A549 (cell line): ENCODE measurements around the gene KCNQ5. TPM values are rescaled to one million over a fixed set of nuclear protein-coding genes. Genes with fewer than 3 reads are reported as not detected.

Experiments used
- ATAC-seq, 2 experiments: fragments of 200-7000 bp in 1 of 2; fragments of >200 bp in 1 of 2; cut with Nextera tagmentation in 1 of 2; cut with Tn5 transposase in 1 of 2; 3 replicates each; pipeline versions ENCODE4 v1.8.0 to v1.9.1; 2018 to 2020; ENCODE audit warnings: mild to moderate bottlenecking in 1 of 2, moderate library complexity in 1 of 2
- CTCF ChIA-PET: fragments of 300-600 bp; sonication (Branson Sonifier 250); formaldehyde crosslinking; extraction: SDS; loops from one replicate; lab custom pipeline; 2021; ENCODE audit warnings: antibody characterized with exemption, inconsistent platforms; lab: Yijun Ruan, JAX
- POLR2A ChIA-PET: fragments of 350-600 bp; formaldehyde crosslinking; extraction: SDS; loops from one replicate; lab custom pipeline; 2021; ENCODE audit warnings: antibody characterized with exemption, inconsistent platforms; lab: Yijun Ruan, JAX
- DNase-seq, 2 experiments: peaks; one replicate each; pipeline versions ENCODE4 v3.0.0 to v3.0.0-alpha.2; 2011 to 2016; ENCODE audit warnings: low read depth in 1 of 2, low spot score in 1 of 2
- FAIRE-seq: peaks from 2 replicates; lab custom pipeline; 2011; peaks lifted over from hg19 to GRCh38; lab: Jason Lieb, UNC
- H3K27ac ChIP-seq, 2 experiments: fragments of >200 bp; sonication (Bioruptor Twin); formaldehyde crosslinking; 3 replicates each; pipeline ENCODE4 v1.5.1; 2016 to 2017
- H3K4me1 ChIP-seq: fragments of >200 bp; sonication (Bioruptor Twin); formaldehyde crosslinking; 3 replicates; pipeline ENCODE4 v1.6.1; 2016
- H3K4me2 ChIP-seq: fragments of >200 bp; sonication (Bioruptor Twin); formaldehyde crosslinking; 3 replicates; pipeline ENCODE4 v1.6.1; 2016
- H3K4me3 ChIP-seq: fragments of >200 bp; sonication (Bioruptor Twin); formaldehyde crosslinking; 3 replicates; pipeline ENCODE4 v1.5.1; 2016
- H3K9me3 ChIP-seq: fragments of >200 bp; sonication (Bioruptor Twin); formaldehyde crosslinking; 3 replicates; pipeline ENCODE4 v1.6.1; 2016
- ATOH8 ChIP-seq: fragments of 250-450 bp; sonication (Bioruptor Pico); IDR thresholded peaks from 2 replicates; pipeline ENCODE4 v1.5.0; 2020; ENCODE audit warnings: low read depth, mild to moderate bottlenecking, moderate library complexity
- CBX8 ChIP-seq: fragments of 200-600 bp; sonication (generic); IDR thresholded peaks from 2 replicates; pipeline ENCODE4 v1.6.1; 2016
- CTCF ChIP-seq: fragments of >200 bp; sonication (Bioruptor Twin); formaldehyde crosslinking; IDR thresholded peaks from 3 replicates; pipeline ENCODE4 v1.5.1; 2016
- EHF ChIP-seq: fragments of 250-450 bp; sonication (Bioruptor Pico); IDR thresholded peaks from 2 replicates; pipeline ENCODE4 v1.5.0; 2020; ENCODE audit warnings: mild to moderate bottlenecking
- EP300 ChIP-seq, 2 experiments: fragments of >200 bp; sonication (Bioruptor Twin); formaldehyde crosslinking; IDR thresholded peaks; 2 replicates in 1 of 2; 3 replicates in 1 of 2; pipeline ENCODE4 v1.6.1; 2016 to 2017
- FOSB ChIP-seq: fragments of 250-450 bp; sonication (Bioruptor Pico); IDR thresholded peaks from 2 replicates; pipeline ENCODE4 v1.5.0; 2020; ENCODE audit warnings: mild to moderate bottlenecking, moderate library complexity
- GATA3 ChIP-seq: IDR thresholded peaks from 2 replicates; pipeline ENCODE4 v1.6.1; 2012; ENCODE audit warnings: borderline replicate concordance
- HDAC2 ChIP-seq: fragments of 200-600 bp; sonication (generic); IDR thresholded peaks from 2 replicates; pipeline ENCODE4 v1.6.1; 2016
- HES2 ChIP-seq: fragments of >200 bp; sonication (Bioruptor Twin); formaldehyde crosslinking; IDR thresholded peaks from 2 replicates; pipeline ENCODE4 v1.6.1; 2016
- HOXB5 ChIP-seq: fragments of 250-450 bp; sonication (Bioruptor Pico); IDR thresholded peaks from 2 replicates; pipeline ENCODE4 v1.5.0; 2020; ENCODE audit warnings: mild to moderate bottlenecking, moderate library complexity
- JUNB ChIP-seq: fragments of >200 bp; sonication (Bioruptor Twin); formaldehyde crosslinking; IDR thresholded peaks from 2 replicates; pipeline ENCODE4 v1.6.1; 2016
- MAFK ChIP-seq: fragments of 450-650 bp; IDR thresholded peaks from 2 replicates; pipeline ENCODE4 v1.6.1; 2014; ENCODE audit not compliant: partially characterized antibody
- MAZ ChIP-seq: fragments of 150-350 bp; IDR thresholded peaks from 2 replicates; pipeline ENCODE4 v1.6.1; 2014; ENCODE audit warnings: antibody characterized with exemption, low read depth, low read length, borderline replicate concordance
- MYC ChIP-seq: IDR thresholded peaks from 2 replicates; pipeline ENCODE4 v1.6.1; 2012; ENCODE audit warnings: mild to moderate bottlenecking, inconsistent platforms, low read length, improper control_type of control experiment, borderline replicate concordance
- NFE2L2 ChIP-seq: fragments of 150-350 bp; conservative IDR thresholded peaks from 2 replicates; pipeline ENCODE4 v1.6.1; 2014; ENCODE audit warnings: low read length
- NPAS2 ChIP-seq: fragments of 250-450 bp; sonication (Bioruptor Pico); IDR thresholded peaks from 2 replicates; pipeline ENCODE4 v1.8.0; 2022; ENCODE audit warnings: mild to moderate bottlenecking, moderate library complexity, borderline replicate concordance
- NR3C1 ChIP-seq: fragments of >200 bp; sonication (Bioruptor Twin); formaldehyde crosslinking; IDR thresholded peaks from 3 replicates; pipeline ENCODE4 v1.6.1; 2017
- POLR2A ChIP-seq: IDR thresholded peaks from 2 replicates; pipeline ENCODE4 v1.6.1; 2012; ENCODE audit warnings: mild to moderate bottlenecking, low read length
- POLR2AphosphoS2 ChIP-seq: conservative IDR thresholded peaks from 2 replicates; pipeline ENCODE4 v1.6.1; 2012; ENCODE audit warnings: low read length, improper control_type of control experiment, inconsistent platforms
- RARB ChIP-seq: fragments of 250-450 bp; sonication (Bioruptor Pico); IDR thresholded peaks from 2 replicates; pipeline ENCODE4 v1.8.0; 2021; ENCODE audit warnings: mild to moderate bottlenecking, moderate library complexity
- REST ChIP-seq: fragments of 200-600 bp; sonication (generic); IDR thresholded peaks from 2 replicates; pipeline ENCODE4 v1.6.1; 2016; ENCODE audit warnings: antibody characterized with exemption, mild to moderate bottlenecking, moderate library complexity
- TFCP2L1 ChIP-seq: fragments of 250-450 bp; sonication (Bioruptor Pico); IDR thresholded peaks from 2 replicates; pipeline ENCODE4 v1.5.0; 2021; ENCODE audit warnings: mild to moderate bottlenecking
- USF2 ChIP-seq: fragments of 450-650 bp; IDR thresholded peaks from 2 replicates; pipeline ENCODE4 v1.6.1; 2014; ENCODE audit warnings: antibody characterized with exemption
- ZC3H11A ChIP-seq: fragments of 450-650 bp; IDR thresholded peaks from 2 replicates; pipeline ENCODE4 v1.6.1; 2014; ENCODE audit warnings: antibody characterized with exemption, mild to moderate bottlenecking
- ZSCAN20 ChIP-seq: fragments of 250-450 bp; sonication (Bioruptor Pico); IDR thresholded peaks from 2 replicates; pipeline ENCODE4 v1.8.0; 2022; ENCODE audit warnings: mild to moderate bottlenecking, moderate library complexity
- WGBS: methylation state at CpG from one replicate; pipeline ENCODE4 v1.1.6; 2017; ENCODE audit errors: missing lambda C conversion rate; 5-methylcytosine and 5-hydroxymethylcytosine counted together
- polyA plus RNA-seq, 4 experiments: library from polyadenylated mRNA; depleted of rRNA in 3 of 4; stranded (reverse); fragments of >200 nt; fragmentation: RNase III in 1 of 4; extraction: RNeasy Plus Mini Kit Qiagen cat#74134 plus additional on column Dnase treatment in 1 of 4; gene quantifications; 2 replicates in 3 of 4; 3 replicates in 1 of 4; pipeline ENCODE4 v1.2.3, GENCODE V29; 2011 to 2017

The KCNQ5 gene
- polyA plus RNA-seq, 2 of the 4 experiments (the other 2 are of a cell fraction) = 1.2 to 1.3 TPM

GRCh38 chr6:73036689-73037088 is 414.8 kb downstream of the KCNQ5 start:
- H3K9me3 ChIP-seq = peaks cover 9% of the 10 kb centered on the region; the same call in 1 of the 3 replicates
- CTCF ChIA-PET = no interaction called here
- ATAC-seq (no peak), DNase-seq (no peak), FAIRE-seq (no peak)
- WGBS = 67% methylated on average over 4 of the region's 4 CpGs
- no peak overlapping the region for H3K27ac ChIP-seq
- no peak overlapping the region for H3K4me2 ChIP-seq
- TF ChIP-seq HES2 = no peak
- TF ChIP-seq POLR2AphosphoS2 = no peak
- no peak for TF ChIP-seq EHF
- peak; percentile 14 for TF ChIP-seq MAFK
- TF ChIP-seq JUNB = no peak
- no peak for TF ChIP-seq ATOH8 (CRISPR knock-in tag)
- TF ChIP-seq TFCP2L1 = no peak
- no peak overlapping the region for H3K4me3 ChIP-seq
- peaks cover 17% of the 10 kb centered on the region for H3K4me1 ChIP-seq
- POLR2A ChIA-PET = no interaction called here

GRCh38 chr6:73041051-73041450 is 419.2 kb downstream of the KCNQ5 start:
- no peak for DNase-seq
- ChIA-PET CTCF (interaction anchor here (1.0 kb wide), 1 partner anchor 13 kb away, joined by 3 read pairs; no protein-coding TSS in a partner anchor), POLR2A (no interaction called here)
- Histone ChIP-seq H3K4me2 (peak overlapping the region; percentile 62), H3K4me3 (no peak overlapping the region), H3K4me1 (peaks cover 12% of the 10 kb centered on the region; the same call in 2 of the 3 replicates), H3K9me3 (peaks cover 9% of the 10 kb centered on the region; the same call in 1 of the 3 replicates), H3K27ac (peak overlapping the region in 1 of 2 experiments; percentile 38; a peak in 2 of 6 replicates)
- TF ChIP-seq MYC (no peak), HOXB5 (CRISPR knock-in tag) (no peak), HDAC2 (no peak), NPAS2 (CRISPR knock-in tag) (no peak), RARB (CRISPR knock-in tag) (no peak), REST (no peak), POLR2A (no peak), EP300 (IDR thresholded peaks at IDR 0.05) (no peak), CBX8 (no peak), MAZ (no peak), ZSCAN20 (CRISPR knock-in tag) (no peak), ZC3H11A (no peak), GATA3 (no peak), NFE2L2 (no peak), NR3C1 (no peak), CTCF (no peak), USF2 (no peak), FOSB (CRISPR knock-in tag) (no peak)
- no peak for FAIRE-seq
- ATAC-seq = no peak
- WGBS = 18% methylated on average over 3 of the region's 3 CpGs
